K562 (cell line): ENCODE data around the gene S100P. TPM values are rescaled to one million over a fixed set of nuclear protein-coding genes. Genes with fewer than 3 reads are reported as not detected.
A peak's percentile ranks its signal among the peaks of the same experiment; 100 is the strongest.

Experiments used
- ATAC-seq: fragments of 200-7000 bp; cut with Tn5 transposase; 3 replicates; pipeline ENCODE4 v1.9.1; 2020; ENCODE audit warnings: moderate library complexity
- BruUV-seq: library from RNA; stranded (reverse); fragments of 400-500 nt; replicated peaks from 2 replicates; lab custom pipeline; 2021; lab: Mats Ljungman, UMichigan
- CTCF ChIA-PET: fragments of 300-600 bp; formaldehyde crosslinking; extraction: SDS; loops from one replicate; lab custom pipeline; 2021; ENCODE audit warnings: low intra/inter-chr PET ratio; lab: Yijun Ruan, JAX
- POLR2A ChIA-PET: fragments of 300-600, 350-650 bp; sonication (Branson Sonifier 250); formaldehyde crosslinking; extraction: SDS; loops from one replicate; lab custom pipeline; 2021; ENCODE audit warnings: antibody characterized with exemption, inconsistent platforms; lab: Yijun Ruan, JAX
- DNase-seq, 4 experiments: peaks; one replicate each; pipeline versions ENCODE4 v3.0.0 to v3.0.0-alpha.2; 2011 to 2018; ENCODE audit warnings: low spot score in 3 of 4, mixed read lengths in 3 of 4; ENCODE audit errors: extremely low read depth in 1 of 4
- FAIRE-seq: peaks from 2 replicates; lab custom pipeline; 2011; peaks lifted over from hg19 to GRCh38; lab: Jason Lieb, UNC
- H2AFZ ChIP-seq: 2 replicates; pipeline ENCODE4 v1.6.0; 2011; ENCODE audit warnings: low read depth, low read length, control low read depth, inconsistent platforms
- H3K27ac ChIP-seq: fragments of 200-600 bp; 3 replicates; pipeline ENCODE4 v1.8.0; 2011; ENCODE audit warnings: low read depth, mild to moderate bottlenecking, control low read depth, inconsistent platforms, low read length, moderate library complexity, mixed read lengths; ENCODE audit errors: extremely low read depth
- H3K27me3 ChIP-seq, 2 experiments: fragments of 300-600 bp in 1 of 2; 2 replicates in 1 of 2; 3 replicates in 1 of 2; pipeline versions ENCODE4 v1.6.0 to v1.8.0; 2011; ENCODE audit warnings: inconsistent platforms in 2 of 2, low read length in 2 of 2, mild to moderate bottlenecking in 1 of 2, mixed read lengths in 1 of 2, moderate library complexity in 1 of 2; ENCODE audit not compliant: control insufficient read depth in 2 of 2, insufficient read depth in 2 of 2
- H3K36me3 ChIP-seq: fragments of 300-600 bp; 3 replicates; pipeline ENCODE4 v1.8.0; 2011; ENCODE audit warnings: mild to moderate bottlenecking, low read length, inconsistent platforms; ENCODE audit not compliant: control insufficient read depth, insufficient read depth
- H3K4me1 ChIP-seq, 2 experiments: fragments of 200-600 bp in 1 of 2; replicated peaks in 1 of 2; 2 replicates in 1 of 2; 3 replicates in 1 of 2; pipeline versions ENCODE4 v1.5.1 to v1.8.0; 2011; ENCODE audit warnings: inconsistent platforms in 2 of 2, low read length in 2 of 2, mild to moderate bottlenecking in 1 of 2, mixed read lengths in 1 of 2, moderate library complexity in 1 of 2; ENCODE audit not compliant: control insufficient read depth in 2 of 2, insufficient read depth in 2 of 2
- H3K4me2 ChIP-seq: 2 replicates; pipeline ENCODE4 v1.6.1; 2011; ENCODE audit warnings: low read length, control low read depth, inconsistent platforms, mixed read lengths; ENCODE audit not compliant: insufficient read depth
- H3K4me3 ChIP-seq: fragments of 200-600 bp; sonication (generic), shearing (Covaris generic); 2 replicates; pipeline ENCODE4 v1.5.1; 2016; ENCODE audit warnings: control low read depth, inconsistent platforms
- H3K79me2 ChIP-seq: fragments of 200-600 bp; 3 replicates; pipeline ENCODE4 v1.8.0; 2011; ENCODE audit warnings: low read length, inconsistent platforms; ENCODE audit not compliant: control insufficient read depth, insufficient read depth
- H3K9ac ChIP-seq, 2 experiments: 2 replicates each; pipeline versions ENCODE4 v1.6.0 to v1.6.1; 2011; ENCODE audit warnings: low read depth in 2 of 2, low read length in 2 of 2, control low read depth in 1 of 2, inconsistent platforms in 1 of 2, mild to moderate bottlenecking in 1 of 2, mixed read lengths in 1 of 2; ENCODE audit not compliant: insufficient read depth in 1 of 2
- H3K9me1 ChIP-seq: one replicate; pipeline ENCODE4 v1.6.0; 2011; ENCODE audit warnings: inconsistent platforms, mild to moderate bottlenecking, low read length, moderate library complexity; ENCODE audit not compliant: control insufficient read depth, insufficient read depth
- H3K9me3 ChIP-seq: replicated peaks from 2 replicates; pipeline ENCODE4 v1.5.1; 2011; ENCODE audit warnings: low read depth, low read length, inconsistent platforms; ENCODE audit not compliant: control insufficient read depth, insufficient read depth
- H4K20me1 ChIP-seq: replicated peaks from 2 replicates; pipeline ENCODE4 v1.6.1; 2011; ENCODE audit warnings: low read length, inconsistent platforms, mixed read lengths; ENCODE audit not compliant: control insufficient read depth, insufficient read depth
- ATF6 ChIP-seq: sonication (generic); formaldehyde crosslinking; IDR thresholded peaks from 2 replicates; pipeline ENCODE4 v1.4.0; 2020; ENCODE audit warnings: mild to moderate bottlenecking, missing genetic modification reagents
- BCOR ChIP-seq: fragments of 450-650 bp; IDR thresholded peaks from 2 replicates; pipeline ENCODE4 v1.6.1; 2016
- ID3 ChIP-seq, 2 experiments: fragments of 250-450 bp in 1 of 2; fragments of 450-650 bp in 1 of 2; sonication (Bioruptor Pico) in 1 of 2; IDR thresholded peaks; 2 replicates each; pipeline versions ENCODE4 v1.6.1 to v1.8.0; 2016 to 2021; ENCODE audit warnings: mild to moderate bottlenecking in 2 of 2, moderate library complexity in 2 of 2, missing compliant biosample characterization in 1 of 2, missing genetic modification characterization in 1 of 2
- ILF3 ChIP-seq: fragments of 450-650 bp; IDR thresholded peaks from 2 replicates; pipeline ENCODE4 v1.6.1; 2018; ENCODE audit warnings: antibody characterized with exemption, mild to moderate bottlenecking, moderate library complexity, borderline replicate concordance
- KDM1A ChIP-seq, 2 experiments: fragments of 450-650 bp; IDR thresholded peaks; 2 replicates each; pipeline ENCODE4 v1.6.1; 2016; ENCODE audit warnings: mild to moderate bottlenecking in 2 of 2
- MAX ChIP-seq: sonication (generic); formaldehyde crosslinking; IDR thresholded peaks from 2 replicates; pipeline ENCODE4 v1.9.0; 2022; ENCODE audit warnings: mild to moderate bottlenecking, missing genetic modification reagents
- PTRF ChIP-seq: fragments of 450-650 bp; IDR thresholded peaks from 2 replicates; pipeline ENCODE4 v1.6.1; 2016; ENCODE audit warnings: mild to moderate bottlenecking, missing genetic modification characterization, missing compliant biosample characterization
- RBFOX2 ChIP-seq: fragments of 200-400 bp; formaldehyde crosslinking; IDR thresholded peaks from 2 replicates; pipeline ENCODE4 v1.6.1; 2017; ENCODE audit warnings: low read depth, mild to moderate bottlenecking, low read length, moderate library complexity
- RNF219 ChIP-seq: fragments of 250-450 bp; sonication (Bioruptor Pico); IDR thresholded peaks from 2 replicates; pipeline ENCODE4 v1.5.0; 2022; ENCODE audit warnings: mild to moderate bottlenecking
- ZNF121 ChIP-seq: sonication (generic); formaldehyde crosslinking; conservative IDR thresholded peaks from 2 replicates; pipeline ENCODE4 v1.8.0; 2022; ENCODE audit warnings: missing genetic modification reagents
- ZNF41 ChIP-seq: fragments of 250-450 bp; sonication (Bioruptor Pico); conservative IDR thresholded peaks from 2 replicates; pipeline ENCODE4 v1.4.0; 2020; ENCODE audit warnings: mild to moderate bottlenecking
- ZNF592 ChIP-seq: fragments of 450-650 bp; IDR thresholded peaks from 2 replicates; pipeline ENCODE4 v1.6.1; 2017; ENCODE audit warnings: antibody characterized with exemption, mild to moderate bottlenecking
- WGBS: fragments of 100-300 bp; shearing (Covaris generic); methylation state at CpG from one replicate; pipeline ENCODE4 v1.1.6; 2016; ENCODE audit warnings: low coverage, mixed read lengths; ENCODE audit not compliant: insufficient coverage; ENCODE audit errors: missing lambda C conversion rate; 5-methylcytosine and 5-hydroxymethylcytosine counted together
- in situ Hi-C: fragments of 300-500 bp; cut with MboI; formaldehyde crosslinking; loops from 4 replicates; pipeline ENCODE4 v1.15.0; 2018; ENCODE audit warnings: inconsistent platforms, mixed read lengths
- intact Hi-C: fragments of 100-400 bp; cut with micrococcal nuclease; formaldehyde crosslinking; loops from 2 replicates; pipeline ENCODE4 v1.14.2; 2022
- polyA plus RNA-seq, 8 experiments: library from polyadenylated mRNA; depleted of rRNA in 4 of 8; stranded (reverse) in 5 of 8; unstranded in 3 of 8; fragments of >200 nt; fragmentation: Nextera tagmentation in 2 of 8; fragmentation: Illumina TruSeq in 1 of 8; extraction: Ambion mirVana in 2 of 8; extraction: Trizol in 1 of 8; gene quantifications; 2 replicates each; pipeline versions ENCODE4 v1.2.1 to v1.2.3, GENCODE V29; 2011 to 2014; ENCODE audit warnings: inconsistent platforms in 1 of 8, missing spikeins in 1 of 8
- total RNA-seq, 7 experiments: library from RNA; depleted of rRNA in 6 of 7; stranded (reverse); fragments of >200 nt in 6 of 7; fragmentation: Illumina TruSeq in 2 of 7; extraction: Trizol in 2 of 7; gene quantifications; 2 replicates each; pipeline versions ENCODE4 v1.2.1 to v1.2.3, GENCODE V29; 2011 to 2021; ENCODE audit warnings: low replicate concordance in 1 of 7

Gene S100P
- total and polyA plus RNA-seq, 9 of the 15 experiments (the other 6 are each of a cell fraction or from before 2014, with no cell fraction given), result 4.1 to 23.8 (median 7.5) TPM

- no peaks in the 10 kb centered on the region for H3K27me3 ChIP-seq
- in situ Hi-C loops, result no loop called here
- H3K9me1 ChIP-seq, result peaks cover 4% of the 10 kb centered on the region
- ChIA-PET POLR2A (interaction anchor here (0.7 to 1.9 kb wide), 18 partner anchors 15 to 416 kb away, joined by 3 to 9 read pairs (median 4); partner anchors contain the start of genes BLOC1S4, GRPEL1 and MRFAP1L1), CTCF (no interaction called here)
- peak overlapping the region; percentile 85 for H3K4me2 ChIP-seq
- no peaks in the 10 kb centered on the region for H4K20me1 ChIP-seq
- peak overlapping the region; percentile 10; the same call in 1 of the 2 replicates for H3K4me3 ChIP-seq
- no peak for DNase-seq
- peak overlapping the region; percentile 82 to 88 for H3K9ac ChIP-seq
- no TSS peak for BruUV-seq
- H3K36me3 ChIP-seq, result no peaks in the 10 kb centered on the region
- peak overlapping the region; percentile 93 for H3K27ac ChIP-seq
- peak overlapping the region; percentile 57 for H2AFZ ChIP-seq
- H3K4me1 ChIP-seq, result peaks cover 58 to 62% of the 10 kb centered on the region in 2 experiments
- ATAC-seq, result no peak; the same call in 2 of the 3 replicates
- intact Hi-C loops, result loop anchor here (2.0 to 5.0 kb wide), 3 partner anchors 22 to 256 kb away; partner anchors contain the start of gene KIAA0232
- H3K9me3 ChIP-seq, result no peaks in the 10 kb centered on the region
- FAIRE-seq, result no peak
- 31% methylated on average over 8 of the region's 8 CpGs for WGBS
- H3K79me2 ChIP-seq, result no peaks in the 10 kb centered on the region
- no peak for TF ChIP-seq PTRF (tag)
- no peak for TF ChIP-seq ID3 (CRISPR knock-in tag; IDR thresholded peaks at IDR 0.05)
- TF ChIP-seq ID3 (tag; IDR thresholded peaks at IDR 0.05), result 0 out of 2 replicates have a peak, but pooled peaks have one; percentile 1
- no peak for TF ChIP-seq ZNF41
- 0 out of 2 replicates have a peak, but pooled peaks have one; percentile 3 for TF ChIP-seq MAX (CRISPR knock-in tag)
- no peak for TF ChIP-seq ZNF121 (CRISPR knock-in tag)
- TF ChIP-seq ILF3, result no peak
- TF ChIP-seq KDM1A (IDR thresholded peaks at IDR 0.05), result peak in 1 of 2 experiments; percentile 37; a peak in 2 of 4 replicates
- no peak for TF ChIP-seq ATF6 (CRISPR knock-in tag)
- peak; percentile 43; the same call in 1 of the 2 replicates for TF ChIP-seq RBFOX2
- no peak for TF ChIP-seq RNF219
- peak; percentile 7; the same call in 1 of the 2 replicates for TF ChIP-seq ZNF592
- TF ChIP-seq BCOR, result 0 out of 2 replicates have a peak, but pooled peaks have one; percentile 16
Measured at GRCh38 chr4:6731318-6731675, 37.6 kb downstream of the S100P start.
